GOT3 (cell line): ENCODE measurements around the gene BORA.
"Not testable (repeated sequence)": the region's sequence is repeated elsewhere in the genome, so short reads cannot be mapped to it uniquely, and the experiment has no call there.

Experiments used
- DNase-seq: peaks from one replicate; lab custom pipeline; 2025; ENCODE audit warnings: mixed read lengths; lab: John Stamatoyannopoulos, UW

Gene BORA

DNA sequence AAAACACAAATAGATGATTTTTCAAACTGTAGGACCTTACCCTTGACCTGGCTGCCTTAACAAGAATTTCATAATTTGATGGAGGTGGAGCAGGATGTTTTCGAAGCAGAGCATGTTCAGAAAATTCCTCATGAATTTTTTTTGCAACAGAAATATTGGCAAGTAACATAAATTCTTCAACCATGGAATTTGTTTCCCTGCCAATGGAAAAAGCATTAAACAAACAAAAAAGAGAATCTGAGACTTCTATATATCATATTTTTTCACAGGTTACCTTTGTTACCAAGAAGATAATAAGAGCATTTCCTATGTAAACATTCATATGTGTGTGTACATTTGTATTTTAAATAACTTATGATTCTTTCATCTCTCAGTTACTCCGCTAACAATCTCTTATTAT, 35.7 kb downstream of the BORA start:
- no peak for DNase-seq

DNA sequence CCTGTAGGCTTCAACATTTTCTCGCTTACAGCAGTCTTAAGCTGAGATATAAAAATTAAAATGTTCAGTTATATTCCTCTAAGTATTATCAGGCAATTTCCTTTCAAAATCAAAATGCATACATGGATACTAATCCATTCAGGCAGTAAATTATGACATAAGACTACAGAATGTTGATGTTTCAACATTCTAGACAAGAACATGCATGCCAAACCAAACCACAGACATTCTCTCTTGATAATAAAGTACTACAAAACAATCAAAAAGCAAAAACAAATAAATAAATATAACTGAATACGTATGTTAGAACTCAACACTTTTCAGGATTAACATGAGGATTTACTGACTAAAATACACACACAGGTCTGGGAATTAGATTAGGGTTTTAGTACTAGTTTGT, 46.3 kb downstream of the BORA start:
- no peak for DNase-seq

DNA sequence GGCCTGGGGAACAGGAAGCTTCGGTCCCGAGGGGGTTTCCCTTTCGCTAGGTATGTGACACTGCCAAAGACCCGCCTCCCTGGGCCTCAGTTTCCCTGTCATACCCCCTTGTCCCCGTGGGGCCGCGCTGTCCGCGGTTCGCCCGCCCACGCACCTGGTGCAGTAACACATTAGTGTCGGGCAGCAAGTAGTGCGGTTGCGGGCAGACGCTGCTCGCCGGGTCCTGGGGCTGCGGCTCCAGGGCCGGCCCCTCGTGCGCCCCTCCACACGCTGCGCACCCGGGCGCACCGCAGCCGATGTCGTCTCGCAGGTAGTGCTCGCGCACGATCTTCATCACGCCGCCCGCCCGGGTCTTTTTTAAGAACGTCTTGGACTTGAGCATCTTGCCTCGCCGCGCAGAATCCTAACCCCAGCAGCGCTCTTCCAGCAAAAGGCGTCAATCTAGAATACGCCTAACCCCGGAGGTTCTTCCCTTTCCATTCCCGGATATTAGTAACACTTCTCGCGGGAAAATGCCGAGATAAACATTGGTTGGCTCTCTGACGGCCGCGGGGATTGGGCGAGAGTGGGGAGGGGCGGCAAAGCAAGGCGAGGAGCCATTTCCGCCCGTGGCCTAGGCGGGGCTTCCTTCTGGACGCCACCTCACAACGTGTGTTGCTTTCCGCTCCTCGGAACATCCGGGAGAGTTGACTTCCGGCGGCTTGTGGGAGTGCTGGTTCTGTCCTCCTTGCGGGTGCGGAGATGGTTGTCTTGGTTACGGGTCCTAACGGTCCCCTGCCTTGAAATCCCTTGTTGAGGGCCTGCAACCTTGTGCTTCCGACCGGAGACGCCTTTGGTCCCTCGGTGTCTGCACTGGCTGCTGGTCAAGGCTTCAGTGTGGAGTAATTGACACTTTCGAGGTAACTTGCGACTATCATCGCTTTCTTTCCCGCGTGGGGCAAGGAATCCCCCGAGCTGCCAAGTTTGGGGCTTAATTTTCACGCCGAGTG, 54.0 kb downstream of the BORA start, which contains the start of the genes DIS3 and PIBF1:
DIS3 (minus strand) TSS at position 450 of the 989 bp plus-strand sequence; CDS start at position 382, 68 bp downstream.
PIBF1 (plus strand) TSS at position 683 of the 989 bp plus-strand sequence. CDS start 1,337 bp downstream, outside the sequence.
- peak; percentile 94 for DNase-seq

DNA sequence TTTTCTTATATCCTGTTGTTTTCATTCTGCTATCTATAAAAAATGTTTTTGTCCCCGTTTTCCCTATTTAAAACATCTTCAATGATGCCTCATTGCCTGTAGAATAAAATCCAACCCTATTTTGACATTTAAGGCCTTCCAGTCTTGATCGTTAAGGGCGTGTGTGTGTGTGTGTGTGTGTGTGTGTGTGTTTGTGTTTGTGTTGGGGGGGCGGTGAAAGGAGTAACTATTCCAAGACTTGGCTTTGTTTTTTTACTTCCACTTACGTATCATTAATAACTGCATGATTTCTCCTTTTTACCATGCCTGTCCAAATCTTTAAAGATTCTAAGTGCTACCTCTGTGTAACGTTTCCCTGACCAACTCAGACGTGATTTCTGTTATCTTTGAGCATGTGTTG, 55.0 kb downstream of the BORA start:
- no peak for DNase-seq

DNA sequence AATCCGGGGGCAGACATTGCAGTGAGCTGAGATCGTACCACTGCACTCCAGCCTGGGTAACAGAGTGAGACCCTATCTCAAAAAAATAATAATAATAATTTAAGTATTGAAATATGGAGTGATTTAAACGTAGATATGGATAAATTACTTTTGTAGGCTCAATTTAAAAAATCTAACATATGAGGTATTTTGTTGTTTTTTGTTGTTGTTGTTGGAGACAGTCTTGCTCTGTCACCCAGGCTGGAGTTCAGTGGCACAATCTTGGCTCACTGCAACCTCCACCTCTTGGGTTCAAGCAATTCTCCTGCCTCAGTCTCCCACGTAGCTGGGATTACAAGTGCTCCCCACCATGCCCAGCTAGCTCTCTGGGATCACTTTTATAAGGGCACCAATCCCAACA, 57.0 kb downstream of the BORA start:
- not testable (repeated sequence) for DNase-seq

DNA sequence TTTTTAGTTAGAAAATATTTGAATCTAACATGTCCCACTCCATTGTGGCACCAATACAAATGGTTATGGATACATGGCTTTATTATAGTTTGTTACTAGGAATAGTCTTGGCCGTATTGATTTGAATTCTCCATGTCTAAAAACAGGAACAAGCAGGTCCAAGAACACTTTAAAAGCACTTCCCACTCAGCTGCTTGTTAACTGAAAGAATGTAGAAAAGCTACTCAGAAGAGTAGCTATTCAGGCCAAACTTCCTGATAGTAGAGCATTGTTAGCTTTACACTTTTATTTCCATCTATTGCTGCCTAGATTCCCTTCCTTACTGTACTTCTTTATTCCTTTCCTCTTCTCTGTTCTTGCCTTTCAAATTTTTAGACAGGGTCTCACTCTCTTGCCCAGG, 61.1 kb downstream of the BORA start:
- DNase-seq = no peak

DNA sequence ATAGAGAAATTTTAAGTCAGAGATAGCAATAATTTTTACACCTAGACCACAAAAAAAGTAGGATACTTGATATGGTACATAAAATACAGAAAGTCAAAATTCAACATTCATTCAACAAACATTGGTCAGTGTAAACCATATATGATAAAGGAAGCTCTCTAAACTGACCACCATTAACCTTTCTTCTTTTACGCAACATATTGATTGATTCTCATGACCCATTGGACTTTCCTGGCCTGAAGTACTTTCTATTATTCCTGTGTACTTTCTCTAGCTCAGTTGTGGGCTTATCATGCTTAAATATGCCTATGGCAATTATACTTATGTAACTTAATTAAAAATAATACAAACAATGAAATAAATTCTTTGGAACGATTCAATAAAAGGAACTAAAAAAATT, 64.9 kb downstream of the BORA start:
- no peak for DNase-seq

DNA sequence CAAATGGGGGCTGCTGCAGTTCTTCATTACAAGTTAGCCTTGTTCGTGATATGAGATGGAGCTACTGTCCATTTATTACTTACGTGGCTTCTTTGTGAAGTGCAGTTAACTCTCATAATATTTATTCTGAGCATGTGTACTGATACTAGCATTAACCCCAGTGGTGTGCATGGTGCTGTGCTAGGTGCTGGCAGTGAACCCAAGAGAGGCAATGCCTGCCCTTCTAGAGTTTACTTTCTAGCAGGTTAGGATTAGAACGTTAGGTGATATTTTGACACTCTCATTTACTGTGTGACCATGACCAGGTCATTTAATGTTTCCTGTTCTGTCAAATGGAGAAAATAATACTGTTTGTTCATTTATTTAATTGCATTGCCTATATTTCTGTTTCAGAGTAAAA, 71.1 kb downstream of the BORA start:
- no peak for DNase-seq

DNA sequence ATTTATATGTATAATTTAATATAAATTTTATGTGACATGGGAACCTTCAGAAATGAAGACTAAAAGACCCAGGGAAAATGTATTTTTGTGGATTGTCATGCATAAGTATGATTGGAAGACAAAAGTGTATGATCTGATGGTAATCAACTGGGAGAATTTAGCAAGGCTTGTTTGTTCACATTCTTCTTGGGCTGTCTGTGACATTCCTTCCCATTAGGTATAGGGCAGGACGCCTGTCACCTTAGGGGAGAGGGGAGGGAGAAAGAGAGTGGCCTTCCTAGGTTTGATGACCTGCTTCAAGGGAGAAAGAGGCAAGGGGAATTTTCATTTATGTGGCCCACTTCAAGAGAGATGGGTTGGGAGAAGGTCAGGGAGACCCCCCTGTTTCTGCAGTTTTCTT, 76.6 kb downstream of the BORA start:
- no peak for DNase-seq
